Activated T-cell treated with anti-CD3 and anti-CD28 coated beads for 24 hours (primary cell): ENCODE results near the gene CFHR4.
"Not testable (repeated sequence)": the region's sequence is repeated elsewhere in the genome, so short reads cannot be mapped to it uniquely, and the experiment has no call there.

Source experiments
- DNase-seq: peaks from one replicate; pipeline ENCODE4 v3.0.0-alpha.2; 2020; ENCODE audit warnings: low read depth

The CFHR4 gene

DNA sequence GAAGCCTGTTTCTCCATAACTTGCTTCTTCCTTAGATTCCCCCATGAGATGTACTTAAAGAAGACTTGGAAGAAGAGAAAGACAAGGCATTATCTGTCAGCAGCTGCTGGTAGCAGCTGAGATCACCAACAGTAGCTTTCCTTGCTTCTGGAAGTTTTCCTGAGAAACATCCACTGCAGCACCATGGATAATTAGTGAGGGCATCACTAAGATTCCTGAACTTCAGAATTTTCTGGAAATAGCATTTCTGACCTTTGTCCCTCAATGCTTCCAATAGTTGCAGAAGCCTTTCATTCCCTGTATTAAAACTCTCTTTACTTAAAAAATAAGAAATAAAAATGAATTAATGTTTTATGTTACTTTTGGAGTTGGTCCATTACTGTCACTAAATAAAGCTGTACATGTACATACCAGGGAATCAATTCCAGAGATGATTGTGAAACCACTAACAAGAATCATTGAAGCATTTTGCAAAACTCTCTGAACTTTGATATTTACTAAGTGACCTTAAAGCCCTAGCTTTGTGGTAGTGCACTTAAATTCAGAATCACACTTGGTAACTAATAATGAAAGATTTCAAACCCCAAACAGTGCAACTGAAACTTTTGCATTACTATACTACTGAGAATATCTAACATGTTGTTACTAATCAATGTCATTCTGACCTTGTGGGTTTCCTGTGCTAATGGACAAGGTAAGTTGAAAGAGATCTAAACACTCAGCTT, at the start of gene CFHR4:
Gene CFHR4, plus strand, starts transcription at position 538 of the 725 bp plus-strand sequence. Its CDS starts 99 bp downstream, at position 637.
- DNase-seq = no peak

DNA sequence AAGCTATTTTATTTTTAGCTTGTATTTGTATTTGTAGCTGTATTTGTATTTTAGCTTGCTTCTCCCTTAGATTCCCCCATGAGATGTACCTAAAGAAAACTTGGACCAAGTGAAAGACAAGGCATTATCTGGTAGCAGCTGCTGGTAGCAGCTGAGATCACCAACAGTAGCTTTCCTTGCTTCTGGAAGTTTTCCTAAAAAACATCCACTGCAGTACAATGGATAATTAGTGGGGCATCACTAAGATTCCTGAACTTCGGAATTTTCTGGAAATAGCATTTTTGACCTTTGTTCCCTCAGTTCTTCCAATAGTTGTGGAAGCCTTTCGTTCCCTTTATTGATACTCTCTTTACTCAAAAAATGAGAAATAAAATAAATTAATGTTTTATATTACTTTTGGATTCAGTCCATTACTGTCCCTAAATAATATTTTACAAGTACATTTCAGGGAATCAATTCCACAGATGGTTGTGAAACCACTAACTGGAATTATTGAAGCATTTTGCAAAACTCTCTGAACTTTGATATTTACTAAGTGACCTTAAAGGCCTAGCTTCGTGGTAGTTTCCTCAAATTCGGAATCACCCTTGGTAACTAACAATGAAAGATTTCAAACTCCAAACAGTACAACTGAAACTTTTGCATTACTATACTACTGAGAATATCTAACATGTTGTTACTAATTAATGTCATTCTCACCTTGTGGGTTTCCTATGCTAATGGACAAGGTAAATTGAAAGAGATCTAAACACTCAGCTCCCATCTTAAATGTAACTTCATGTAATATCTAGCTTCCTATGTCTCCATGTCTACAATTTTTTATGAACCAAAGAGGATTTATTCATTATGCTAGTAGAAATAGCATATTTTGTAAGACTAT, 38.0 kb upstream of the CFHR4 start:
- DNase-seq = not testable (repeated sequence)

- no peak for DNase-seq
These were observed 31.8 kb upstream of the CFHR4 start for GRCh38 chr1:196856053-196856452.

- no peak for DNase-seq
These were observed 30.7 kb upstream of the CFHR4 start for GRCh38 chr1:196857188-196857587.

- no peak for DNase-seq
These were observed 29.0 kb upstream of the CFHR4 start for GRCh38 chr1:196858811-196859210.

DNA sequence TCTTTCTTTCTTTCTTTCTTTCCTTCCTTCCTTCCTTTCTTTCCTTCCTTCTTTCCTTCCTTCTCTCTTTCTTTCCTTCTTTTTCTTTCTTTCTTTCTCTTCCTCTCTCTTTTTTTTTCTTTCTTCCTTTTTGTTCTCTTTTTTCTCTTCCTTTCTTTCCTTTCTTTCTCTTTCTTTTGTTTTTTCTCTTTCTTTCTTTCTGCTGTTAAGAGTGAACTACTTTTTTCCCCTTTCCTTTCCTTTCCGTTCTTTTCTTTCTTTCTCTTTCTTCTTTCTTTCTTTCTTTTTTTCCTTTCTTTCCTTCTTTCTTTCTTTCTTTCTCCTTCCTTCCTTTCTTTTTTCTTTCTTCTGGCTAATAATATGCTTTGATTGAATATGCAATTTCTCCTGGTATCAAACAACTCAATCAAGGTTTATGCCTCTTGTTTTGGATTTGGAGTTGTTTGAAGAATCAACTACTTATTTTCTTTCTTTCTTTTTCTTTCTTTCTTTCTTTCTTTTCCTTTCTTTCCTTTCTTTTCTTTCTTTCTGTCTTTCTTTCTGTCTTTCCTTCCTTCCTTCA, 27.4 kb upstream of the CFHR4 start:
- no peak for DNase-seq

DNA sequence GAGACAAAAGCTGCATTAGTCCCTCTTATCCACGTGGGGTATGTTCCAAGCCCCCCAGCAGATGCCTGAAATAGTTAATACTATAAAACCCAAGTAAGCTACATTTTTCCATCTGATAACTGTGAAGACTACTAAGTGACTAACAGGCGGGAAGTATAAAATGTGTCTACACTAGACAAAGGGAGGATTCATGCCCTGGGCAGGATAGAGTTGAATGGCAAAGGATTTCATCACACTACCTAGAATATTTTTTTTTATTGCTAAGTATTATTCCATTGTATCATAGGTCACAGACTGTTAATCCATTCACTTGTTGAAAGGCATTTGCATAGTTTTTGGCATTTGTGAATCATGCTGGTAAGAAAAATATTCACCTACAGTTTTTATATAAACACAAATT, 26.4 kb upstream of the CFHR4 start:
- no peak for DNase-seq

DNA sequence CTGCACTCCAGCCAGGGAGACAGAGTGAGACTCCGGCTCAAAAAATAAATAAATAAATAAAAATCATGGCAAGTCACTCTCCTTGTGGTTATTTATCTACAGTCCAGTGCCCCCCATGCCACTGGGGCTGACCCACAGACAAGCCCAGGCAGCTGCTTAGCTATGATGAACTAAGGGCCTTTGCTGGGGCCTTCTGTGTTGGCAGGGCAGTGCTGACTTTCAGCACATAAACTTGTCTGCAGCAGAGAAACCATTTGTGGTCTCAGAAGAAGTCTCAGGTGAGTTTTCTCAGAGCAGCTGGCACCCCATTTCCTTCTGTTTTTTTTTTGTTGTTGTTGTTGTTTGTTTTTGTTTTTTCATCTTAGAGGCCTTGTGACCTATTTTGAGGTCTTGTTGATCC, 20.9 kb upstream of the CFHR4 start:
- DNase-seq = no peak

- no peak for DNase-seq
These were observed 14.5 kb upstream of the CFHR4 start for GRCh38 chr1:196873385-196873784.

DNA sequence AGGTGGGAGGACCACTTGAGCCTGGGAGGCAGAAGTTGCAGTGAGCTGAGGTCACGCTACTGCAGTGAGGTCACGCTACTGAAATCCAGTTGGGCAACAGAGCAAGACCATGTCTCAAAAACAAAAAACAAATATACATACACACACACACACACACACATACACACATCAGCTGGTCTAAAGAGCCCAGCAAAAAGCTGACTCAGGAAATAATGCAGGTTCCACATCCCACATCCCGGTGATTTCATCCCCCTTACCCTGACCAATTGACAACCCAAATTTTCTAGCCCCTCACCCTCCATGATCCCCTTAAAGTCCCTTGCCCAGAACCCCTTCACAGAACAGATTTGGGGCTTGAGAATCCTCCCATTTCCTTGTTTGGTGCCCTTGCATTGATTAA, 11.9 kb upstream of the CFHR4 start:
- no peak for DNase-seq

DNA sequence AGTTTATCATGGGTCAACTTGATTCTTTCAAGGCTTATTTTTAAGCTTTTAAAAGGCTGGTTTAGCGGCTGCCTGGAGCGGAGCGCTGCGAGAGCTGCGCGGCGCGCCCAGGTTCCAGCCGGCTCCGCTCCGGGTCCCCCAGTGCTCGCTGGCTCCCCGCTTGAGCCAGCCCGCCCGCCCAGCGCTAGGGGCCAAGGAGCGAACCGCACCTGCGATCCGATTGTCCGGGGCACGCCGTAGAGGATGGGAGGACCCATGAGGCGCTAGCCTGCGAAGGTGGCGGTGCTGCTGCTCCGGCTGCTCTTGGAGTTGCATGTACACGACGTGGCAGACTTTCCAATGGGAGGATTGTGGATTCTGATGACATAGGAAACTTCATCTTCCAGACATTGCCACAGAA, 9.9 kb upstream of the CFHR4 start:
- DNase-seq = no peak

DNA sequence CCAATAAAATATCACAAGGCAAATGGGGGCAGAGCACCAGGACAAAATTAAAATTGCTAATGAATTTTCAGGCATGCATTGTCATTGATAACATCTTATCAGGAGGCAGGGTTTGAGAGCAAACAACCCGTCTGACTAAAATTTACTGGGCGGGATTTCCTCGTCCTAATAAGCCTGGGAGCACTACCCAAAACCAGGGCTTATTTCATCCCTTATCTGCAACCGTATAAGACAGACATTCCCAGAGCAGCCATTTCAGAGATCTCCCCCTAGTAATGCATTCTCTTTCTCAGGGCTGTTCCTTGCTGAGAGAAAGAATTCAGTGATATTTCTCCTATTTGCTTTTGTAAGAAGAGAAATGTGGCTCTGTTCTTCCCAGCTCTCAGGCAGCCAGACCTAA, 1.3 kb upstream of the CFHR4 start:
- not testable (repeated sequence) for DNase-seq

- DNase-seq = no peak
These were observed 2.8 kb downstream of the CFHR4 start for GRCh38 chr1:196890668-196891067.

DNA sequence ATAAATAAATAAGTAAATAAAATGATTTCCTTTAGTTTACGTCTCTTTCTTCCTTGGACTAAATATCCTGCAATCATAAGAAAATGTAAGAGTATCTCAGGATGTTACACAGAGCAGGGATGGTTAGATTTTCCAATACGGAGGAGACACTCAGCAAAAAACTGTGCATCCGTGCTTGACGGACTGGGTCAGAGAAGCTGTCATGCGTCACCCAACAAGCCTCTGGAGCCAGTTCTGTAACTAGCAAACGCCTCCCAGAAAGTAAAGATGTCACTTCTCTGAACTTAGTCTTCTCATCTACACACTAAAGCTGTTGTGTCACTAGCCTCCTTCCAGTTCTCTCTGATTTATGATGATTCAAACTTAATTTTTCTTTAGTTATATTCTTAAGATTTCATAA, 3.4 kb downstream of the CFHR4 start:
- DNase-seq = no peak

- no peak for DNase-seq
These were observed 8.5 kb downstream of the CFHR4 start for GRCh38 chr1:196896355-196896754.

GRCh38 chr1:196897158-196897828, 9.4 kb downstream of the CFHR4 start:
- no peak for DNase-seq

- DNase-seq = no peak
These were observed 14.5 kb downstream of the CFHR4 start for GRCh38 chr1:196902344-196902743.

DNA sequence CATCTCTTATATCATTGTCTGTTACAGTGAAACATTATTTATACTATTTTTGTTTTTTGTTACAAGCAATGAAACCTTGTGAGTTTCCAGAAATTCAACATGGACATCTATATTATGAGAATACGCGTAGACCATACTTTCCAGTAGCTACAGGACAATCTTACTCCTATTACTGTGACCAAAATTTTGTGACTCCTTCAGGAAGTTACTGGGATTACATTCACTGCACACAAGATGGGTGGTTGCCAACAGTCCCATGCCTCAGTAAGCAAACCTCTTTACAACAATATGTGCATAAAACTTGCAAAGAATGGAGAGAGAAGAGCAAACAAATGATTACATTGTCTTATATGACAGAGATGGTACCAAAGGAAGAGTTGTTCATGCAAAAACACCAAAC, 22.4 kb downstream of the CFHR4 start:
- no peak for DNase-seq

DNA sequence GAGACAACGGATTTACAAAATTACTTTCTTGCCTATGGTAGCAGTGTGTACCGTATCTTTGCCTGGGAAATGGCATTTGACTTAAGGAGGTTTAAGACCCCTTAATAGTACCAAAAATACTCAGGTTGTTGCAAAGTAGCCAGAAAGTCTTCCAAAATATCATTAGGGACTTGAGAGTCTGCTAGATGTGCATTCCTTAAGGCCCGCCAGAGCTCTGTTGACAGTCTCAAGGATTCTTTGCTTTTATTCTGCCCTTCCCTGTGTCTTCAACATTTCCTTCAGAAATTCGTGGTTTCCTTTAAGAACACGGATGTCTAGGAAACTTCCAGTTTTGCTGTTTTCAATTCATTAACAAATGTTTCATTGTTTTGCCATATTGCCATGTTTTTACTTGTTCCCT, 24.4 kb downstream of the CFHR4 start:
- DNase-seq = not testable (repeated sequence)

- DNase-seq = not testable (repeated sequence)
These were observed 39.0 kb downstream of the CFHR4 start for GRCh38 chr1:196926839-196927238.

GRCh38 chr1:196932853-196933252, 45.0 kb downstream of the CFHR4 start:
- not testable (repeated sequence) for DNase-seq

DNA sequence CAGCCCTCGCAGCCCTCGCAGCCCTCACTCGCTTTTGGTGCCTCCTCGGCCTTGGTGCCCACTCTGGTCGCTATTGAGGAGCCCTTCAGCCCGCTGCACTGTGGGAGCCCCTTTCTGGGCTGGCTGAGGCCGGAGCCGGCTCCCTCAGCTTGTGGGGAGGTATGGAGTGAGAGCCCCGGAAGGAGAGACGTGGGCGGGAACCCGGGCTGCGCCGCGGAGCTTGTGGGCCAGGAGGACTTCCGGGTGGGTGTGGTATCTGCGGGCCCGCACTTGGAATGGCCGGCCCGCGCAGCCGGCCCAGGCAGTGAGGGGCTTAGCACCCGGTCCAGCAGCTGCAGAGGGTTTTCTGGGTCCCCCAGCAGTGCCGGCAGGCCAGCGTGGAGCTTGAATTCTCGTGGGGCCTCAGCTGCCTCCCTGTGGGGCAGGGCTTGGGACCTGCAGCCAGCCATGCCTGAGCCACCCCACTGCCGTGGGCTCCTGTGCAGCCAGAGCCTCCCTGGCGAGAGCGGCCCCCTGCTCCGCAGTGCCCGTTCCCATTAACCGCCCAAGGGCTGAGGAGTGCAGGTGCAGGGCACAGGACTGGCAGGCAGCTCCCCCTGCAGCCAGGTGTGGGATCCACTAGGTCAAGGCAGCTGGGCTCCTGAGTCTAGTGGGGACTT, 45.8 kb downstream of the CFHR4 start:
- DNase-seq = no peak
